SH-SY5Y (cell line): Measurements from ENCODE around the gene SCAND1.

Source experiments
- GATA2 ChIP-seq: IDR thresholded peaks from 2 replicates; pipeline ENCODE4 v1.6.1; 2011; ENCODE audit warnings: mild to moderate bottlenecking, low read depth, low read length
- GATA3 ChIP-seq: IDR thresholded peaks from 2 replicates; pipeline ENCODE4 v1.6.1; 2011; ENCODE audit warnings: low read depth, mild to moderate bottlenecking, low read length, moderate library complexity

DNA sequence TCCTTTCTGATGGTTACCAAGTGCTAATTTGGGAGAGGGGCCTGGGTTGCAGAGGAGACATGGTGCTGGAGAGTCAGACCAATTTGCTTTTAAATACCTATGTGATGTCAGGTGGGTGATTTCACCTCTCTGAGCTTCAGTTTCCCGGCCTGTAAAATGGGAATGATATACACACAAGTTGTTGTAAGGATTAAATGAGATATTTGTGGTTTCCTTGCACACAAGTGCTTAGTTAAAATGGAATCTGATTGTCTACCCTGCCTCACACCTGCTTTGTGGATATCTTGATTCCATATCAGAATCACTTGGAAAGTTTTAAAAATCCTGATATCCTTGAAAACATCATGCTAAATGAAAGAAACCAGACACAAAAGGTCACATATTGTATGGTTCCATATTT lies 44.5 kb downstream of the SCAND1 start:
- TF ChIP-seq GATA3 (no peak), GATA2 (no peak)
